GM12891 (cell line): Measurements from ENCODE around the gene HS6ST3.

Source experiments
- POLR2A ChIP-seq: IDR thresholded peaks from 2 replicates; pipeline ENCODE4 v1.6.1; 2011; ENCODE audit warnings: low read depth, low read length, control low read depth
- POLR2AphosphoS5 ChIP-seq: IDR thresholded peaks from 2 replicates; pipeline ENCODE4 v1.6.1; 2011; ENCODE audit warnings: low read depth, low read length, control low read depth
- POU2F2 ChIP-seq: IDR thresholded peaks from 2 replicates; pipeline ENCODE4 v1.6.1; 2011; ENCODE audit warnings: low read depth, mild to moderate bottlenecking, control low read depth, low read length, moderate library complexity
- SPI1 ChIP-seq: IDR thresholded peaks from 2 replicates; pipeline ENCODE4 v1.6.1; 2011; ENCODE audit warnings: low read depth, low read length, control low read depth

DNA sequence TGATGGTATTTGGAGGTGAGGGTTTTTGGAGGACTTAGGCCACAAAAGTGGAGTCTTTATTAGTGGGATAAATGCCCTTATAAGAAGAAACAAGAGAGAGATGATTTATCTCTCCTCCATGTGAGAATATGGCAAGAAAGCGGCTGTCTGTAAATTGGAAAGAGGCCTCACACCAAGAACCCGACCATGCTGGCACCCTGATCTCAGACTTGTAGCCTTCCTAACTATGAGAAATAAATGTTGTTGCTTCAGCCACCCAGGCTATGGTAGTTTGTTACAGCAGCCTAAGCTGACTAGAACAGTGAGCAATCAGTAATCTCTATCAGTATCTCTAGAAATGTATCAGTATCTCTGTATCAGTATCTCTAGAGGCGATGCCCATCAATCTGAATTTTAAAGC lies 617.2 kb downstream of the HS6ST3 start:
- no peak for TF ChIP-seq POLR2A
- no peak for TF ChIP-seq POLR2AphosphoS5
- no peak for TF ChIP-seq SPI1
- no peak for TF ChIP-seq POU2F2
